SK-N-SH treated with all-trans-retinoic acid at 6 μM for 48 hours (cell line): ENCODE measurements around the gene VCL.

Experiments
- CREB5 ChIP-seq: fragments of 250-450 bp; sonication (Bioruptor Pico); IDR thresholded peaks from 2 replicates; pipeline ENCODE4 v1.5.1; 2020; ENCODE audit warnings: low read depth, mild to moderate bottlenecking, moderate library complexity
- PPARA ChIP-seq: fragments of 250-450 bp; sonication (Bioruptor Pico); IDR thresholded peaks from 2 replicates; pipeline ENCODE4 v1.5.0; 2020; ENCODE audit warnings: mild to moderate bottlenecking, borderline replicate concordance
- SNAI2 ChIP-seq: fragments of 250-450 bp; sonication (Bioruptor Pico); IDR thresholded peaks from 2 replicates; pipeline ENCODE4 v1.5.0; 2020; ENCODE audit warnings: mild to moderate bottlenecking, moderate library complexity
- TCF4 ChIP-seq: fragments of 250-450 bp; sonication (Bioruptor Pico); IDR thresholded peaks from 2 replicates; pipeline ENCODE4 v1.8.0; 2021; ENCODE audit warnings: mild to moderate bottlenecking, moderate library complexity, borderline replicate concordance
- ZFP3 ChIP-seq: fragments of 250-450 bp; sonication (Bioruptor Pico); IDR thresholded peaks from 2 replicates; pipeline ENCODE4 v1.5.0; 2020; ENCODE audit warnings: mild to moderate bottlenecking, moderate library complexity

GRCh38 chr10:74092372-74092771 lies 94.5 kb downstream of the VCL start:
- no peak for TF ChIP-seq ZFP3 (CRISPR knock-in tag)
- TF ChIP-seq SNAI2, result no peak
- no peak for TF ChIP-seq PPARA (CRISPR knock-in tag)
- no peak for TF ChIP-seq TCF4 (CRISPR knock-in tag)
- TF ChIP-seq CREB5 (CRISPR knock-in tag), result no peak
